Suppressor macrophage treated with lipopolysaccharide for 4 hours (primary cell): ENCODE measurements around the gene SPNS1.
"Not testable (repeated sequence)": the region's sequence is repeated elsewhere in the genome, so short reads cannot be mapped to it uniquely, and the experiment has no call there.

Experiments used
- DNase-seq: peaks from one replicate; pipeline ENCODE4 v3.0.0-alpha.2; 2020

The SPNS1 gene

GRCh38 chr16:28974437-28975157, at the start of gene SPNS1:
Gene SPNS1 (plus strand): TSS chr16:28974778. CDS start chr16:28975152, 374 bp downstream.
- DNase-seq = peak; percentile 98

GRCh38 chr16:28925386-28926228, 49.0 kb upstream of the SPNS1 start:
- DNase-seq = peak; percentile 67

GRCh38 chr16:28926284-28926683, 48.3 kb upstream of the SPNS1 start:
- DNase-seq = not testable (repeated sequence)

GRCh38 chr16:28927815-28928214, 46.8 kb upstream of the SPNS1 start:
- no peak for DNase-seq

- no peak for DNase-seq
Observed at GRCh38 chr16:28930203-28930602, 44.4 kb upstream of the SPNS1 start.

- no peak for DNase-seq
Observed at GRCh38 chr16:28930652-28931051, 43.9 kb upstream of the SPNS1 start.

GRCh38 chr16:28931801-28932225, 42.8 kb upstream of the SPNS1 start, which contains the start of gene CD19:
Gene CD19 (plus strand): TSS chr16:28931971. CDS start chr16:28932001, 30 bp downstream.
- DNase-seq = no peak

- no peak for DNase-seq
Observed at GRCh38 chr16:28932339-28933141, 42.0 kb upstream of the SPNS1 start.

- DNase-seq = no peak
Observed at GRCh38 chr16:28933171-28933570, 41.4 kb upstream of the SPNS1 start.

GRCh38 chr16:28935346-28935745, 39.2 kb upstream of the SPNS1 start:
- DNase-seq = no peak

GRCh38 chr16:28935924-28936783, 38.4 kb upstream of the SPNS1 start:
- peak; percentile 98 for DNase-seq

- DNase-seq = no peak
Observed at GRCh38 chr16:28936784-28937155, 37.8 kb upstream of the SPNS1 start.

- DNase-seq = no peak
Observed at GRCh38 chr16:28937222-28937876, 37.2 kb upstream of the SPNS1 start.

GRCh38 chr16:28938721-28939120, 35.9 kb upstream of the SPNS1 start:
- no peak for DNase-seq

GRCh38 chr16:28939825-28940224, 34.8 kb upstream of the SPNS1 start:
- DNase-seq = not testable (repeated sequence)

- no peak for DNase-seq
Observed at GRCh38 chr16:28943281-28943680, 31.3 kb upstream of the SPNS1 start.

GRCh38 chr16:28946681-28947080, 27.9 kb upstream of the SPNS1 start:
- no peak for DNase-seq

GRCh38 chr16:28950648-28951409, 23.7 kb upstream of the SPNS1 start, which contains the start of gene NFATC2IP:
Gene NFATC2IP (plus strand): TSS chr16:28950937. CDS start chr16:28951012, 75 bp downstream.
- DNase-seq = peak; percentile 100

GRCh38 chr16:28951410-28951943, 23.1 kb upstream of the SPNS1 start:
- DNase-seq = peak; percentile 46

- no peak for DNase-seq
Observed at GRCh38 chr16:28958216-28958615, 16.4 kb upstream of the SPNS1 start.
